ENCODE results near the gene PPP2R1A. TPM values are rescaled to one million over a fixed set of nuclear protein-coding genes. Genes with fewer than 3 reads are reported as not detected.

The PPP2R1A gene
- polyA plus RNA-seq (2011; rRNA removed) (146 and 269 TPM in 2 replicates), polyA minus RNA-seq (2011; rRNA and poly(A)+ RNA removed) (347 and 506 TPM in 2 replicates)

DNA sequence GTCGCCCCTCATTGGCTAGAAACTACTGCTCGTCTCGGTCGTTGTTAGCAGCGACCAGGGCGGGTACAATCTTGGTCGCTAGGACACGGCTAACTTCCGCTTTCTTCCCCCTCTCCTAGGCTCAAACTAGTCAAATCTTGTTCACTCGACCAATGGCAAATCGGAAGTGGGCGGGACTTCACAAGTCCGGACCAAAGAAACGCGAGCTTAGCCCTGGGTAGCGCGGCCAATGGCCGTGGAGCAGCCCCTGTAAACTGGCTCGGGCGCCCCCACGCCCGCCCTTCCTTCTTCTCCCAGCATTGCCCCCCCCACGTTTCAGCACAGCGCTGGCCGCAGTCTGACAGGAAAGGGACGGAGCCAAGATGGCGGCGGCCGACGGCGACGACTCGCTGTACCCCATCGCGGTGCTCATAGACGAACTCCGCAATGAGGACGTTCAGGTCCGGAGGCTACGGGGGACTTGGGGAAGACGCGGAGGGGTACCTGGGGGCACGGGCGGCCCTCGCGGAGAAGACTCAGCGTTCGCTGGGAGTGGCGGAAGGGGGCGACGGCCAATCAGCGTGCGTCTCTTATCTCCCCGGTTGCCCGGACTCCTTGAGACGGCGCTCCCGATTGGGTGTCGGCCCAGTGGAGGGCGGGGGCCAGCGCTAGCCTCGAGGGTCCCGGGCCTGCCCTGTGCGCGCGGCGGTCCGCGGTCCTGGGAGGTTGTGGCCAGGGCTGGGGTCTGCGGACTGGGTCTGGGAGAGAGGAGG lies at the start of gene PPP2R1A:
TSS of gene PPP2R1A (plus strand) at position 318 of the 752 bp plus-strand sequence. CDS start at position 363, 45 bp downstream.
- Histone ChIP-seq H3K27me3 (ENCODE audit: control insufficient read depth, insufficient read depth, low read length) (no peaks in the 10 kb centered on the region), H3K4me3 (ENCODE audit: low read depth, low read length) (peak within 1 kb of the TSS; percentile 90), H3K36me3 (ENCODE audit: control insufficient read depth, insufficient read depth, low read length) (peaks cover 4% of the 10 kb centered on the region)
- POLR2A ChIA-PET, result interaction anchor here (0.8 to 0.9 kb wide), 2 partner anchors 19 to 50 kb away, joined by 3 read pairs; partner anchors contain the start of gene ZNF836
- TF ChIP-seq, protein P1, sequence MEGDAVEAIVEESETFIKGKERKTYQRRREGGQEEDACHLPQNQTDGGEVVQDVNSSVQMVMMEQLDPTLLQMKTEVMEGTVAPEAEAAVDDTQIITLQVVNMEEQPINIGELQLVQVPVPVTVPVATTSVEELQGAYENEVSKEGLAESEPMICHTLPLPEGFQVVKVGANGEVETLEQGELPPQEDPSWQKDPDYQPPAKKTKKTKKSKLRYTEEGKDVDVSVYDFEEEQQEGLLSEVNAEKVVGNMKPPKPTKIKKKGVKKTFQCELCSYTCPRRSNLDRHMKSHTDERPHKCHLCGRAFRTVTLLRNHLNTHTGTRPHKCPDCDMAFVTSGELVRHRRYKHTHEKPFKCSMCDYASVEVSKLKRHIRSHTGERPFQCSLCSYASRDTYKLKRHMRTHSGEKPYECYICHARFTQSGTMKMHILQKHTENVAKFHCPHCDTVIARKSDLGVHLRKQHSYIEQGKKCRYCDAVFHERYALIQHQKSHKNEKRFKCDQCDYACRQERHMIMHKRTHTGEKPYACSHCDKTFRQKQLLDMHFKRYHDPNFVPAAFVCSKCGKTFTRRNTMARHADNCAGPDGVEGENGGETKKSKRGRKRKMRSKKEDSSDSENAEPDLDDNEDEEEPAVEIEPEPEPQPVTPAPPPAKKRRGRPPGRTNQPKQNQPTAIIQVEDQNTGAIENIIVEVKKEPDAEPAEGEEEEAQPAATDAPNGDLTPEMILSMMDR (IDR thresholded peaks at IDR 0.05; ENCODE audit: insufficient read depth, low read depth, low read length), result no peak
- DNase-seq (ENCODE audit: low read depth), result peak; percentile 100
- CTCF ChIA-PET, result interaction anchor here (0.7 to 1.6 kb wide), 4 partner anchors 11 to 51 kb away, joined by 3 to 6 read pairs (median 4); partner anchors contain the start of gene ZNF616

DNA sequence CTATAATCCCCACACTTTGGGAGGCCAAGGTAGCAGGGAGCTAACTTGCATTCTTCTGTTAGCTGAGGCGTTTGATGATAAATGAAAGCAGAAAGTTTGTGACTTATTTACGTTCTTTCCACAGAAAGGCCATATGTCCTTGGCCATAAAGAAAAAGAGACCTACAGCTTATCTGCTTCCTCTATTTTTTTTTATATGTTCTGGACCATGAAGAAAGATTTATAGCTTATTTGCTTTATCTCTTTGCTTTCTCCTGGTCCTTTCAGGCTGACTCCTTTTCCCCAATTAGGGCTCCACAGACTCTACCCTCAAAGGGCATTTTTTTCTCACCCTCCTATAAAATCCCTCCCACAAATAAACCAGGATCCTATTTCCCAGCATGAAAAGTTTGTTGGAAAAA lies 48.6 kb upstream of the PPP2R1A start:
- TF ChIP-seq, protein P1 (IDR thresholded peaks at IDR 0.05; ENCODE audit: insufficient read depth, low read depth, low read length), result no peak
- ChIA-PET POLR2A (no interaction called here), CTCF (no interaction called here)
- Histone ChIP-seq H3K27me3 (ENCODE audit: control insufficient read depth, insufficient read depth, low read length) (no peaks in the 10 kb centered on the region), H3K4me3 (ENCODE audit: low read depth, low read length) (no peak overlapping the region), H3K36me3 (ENCODE audit: control insufficient read depth, insufficient read depth, low read length) (no peaks in the 10 kb centered on the region)
- no peak for DNase-seq (ENCODE audit: low read depth)

DNA sequence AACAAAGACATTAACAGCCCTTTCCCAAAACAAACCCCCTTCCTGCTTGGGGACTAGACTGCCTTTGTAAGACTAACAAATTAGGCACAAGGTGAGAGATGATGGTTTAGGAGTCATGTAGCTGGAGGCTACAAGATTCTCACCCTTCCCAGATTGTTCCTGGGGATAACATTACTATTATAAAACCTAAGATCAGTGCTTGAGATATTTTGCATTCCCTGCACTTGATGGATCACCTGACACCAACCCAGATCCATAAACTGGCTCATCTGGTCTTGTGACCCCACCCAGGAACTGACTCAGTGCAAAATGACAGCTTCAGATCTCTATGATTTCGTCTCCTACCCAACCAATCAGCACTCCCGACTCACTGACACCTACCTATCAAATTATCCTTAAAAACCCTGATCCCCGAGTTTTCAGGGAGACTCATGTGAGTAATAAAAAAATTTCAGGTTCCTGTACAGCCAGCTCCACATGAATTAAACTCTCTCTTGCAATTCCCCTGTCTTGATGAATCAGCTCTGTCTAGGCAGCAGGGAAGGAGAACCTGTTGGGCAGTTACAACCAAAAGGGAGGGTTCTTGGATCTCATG lies 47.8 kb upstream of the PPP2R1A start:
- Histone ChIP-seq H3K4me3 (ENCODE audit: low read depth, low read length) (no peak overlapping the region), H3K36me3 (ENCODE audit: control insufficient read depth, insufficient read depth, low read length) (no peaks in the 10 kb centered on the region), H3K27me3 (ENCODE audit: control insufficient read depth, insufficient read depth, low read length) (no peaks in the 10 kb centered on the region)
- POLR2A ChIA-PET, result no interaction called here
- TF ChIP-seq, protein P1 (IDR thresholded peaks at IDR 0.05; ENCODE audit: insufficient read depth, low read depth, low read length), result no peak
- CTCF ChIA-PET, result no interaction called here
- DNase-seq (ENCODE audit: low read depth), result no peak

DNA sequence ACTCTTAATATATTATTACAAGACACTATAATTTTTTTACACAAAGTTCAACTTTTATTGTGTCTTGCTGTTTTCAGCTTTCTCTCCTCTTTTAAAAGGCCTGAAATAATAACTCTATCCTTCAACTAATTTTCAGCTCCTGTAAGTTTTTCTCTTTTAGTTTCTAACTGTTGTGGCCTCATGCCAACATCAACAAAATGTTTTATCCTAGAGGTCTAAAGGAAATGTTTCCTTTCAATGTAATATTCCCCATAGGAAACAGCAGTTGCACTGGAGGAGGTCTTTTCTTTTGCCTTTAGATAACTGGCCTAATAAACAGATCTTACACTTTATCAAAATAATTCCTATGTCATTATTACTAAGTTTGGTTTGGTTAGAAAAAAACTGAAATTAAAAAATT lies 41.6 kb upstream of the PPP2R1A start:
- TF ChIP-seq, protein P1 (IDR thresholded peaks at IDR 0.05; ENCODE audit: insufficient read depth, low read depth, low read length), result no peak
- CTCF ChIA-PET, result no interaction called here

DNA sequence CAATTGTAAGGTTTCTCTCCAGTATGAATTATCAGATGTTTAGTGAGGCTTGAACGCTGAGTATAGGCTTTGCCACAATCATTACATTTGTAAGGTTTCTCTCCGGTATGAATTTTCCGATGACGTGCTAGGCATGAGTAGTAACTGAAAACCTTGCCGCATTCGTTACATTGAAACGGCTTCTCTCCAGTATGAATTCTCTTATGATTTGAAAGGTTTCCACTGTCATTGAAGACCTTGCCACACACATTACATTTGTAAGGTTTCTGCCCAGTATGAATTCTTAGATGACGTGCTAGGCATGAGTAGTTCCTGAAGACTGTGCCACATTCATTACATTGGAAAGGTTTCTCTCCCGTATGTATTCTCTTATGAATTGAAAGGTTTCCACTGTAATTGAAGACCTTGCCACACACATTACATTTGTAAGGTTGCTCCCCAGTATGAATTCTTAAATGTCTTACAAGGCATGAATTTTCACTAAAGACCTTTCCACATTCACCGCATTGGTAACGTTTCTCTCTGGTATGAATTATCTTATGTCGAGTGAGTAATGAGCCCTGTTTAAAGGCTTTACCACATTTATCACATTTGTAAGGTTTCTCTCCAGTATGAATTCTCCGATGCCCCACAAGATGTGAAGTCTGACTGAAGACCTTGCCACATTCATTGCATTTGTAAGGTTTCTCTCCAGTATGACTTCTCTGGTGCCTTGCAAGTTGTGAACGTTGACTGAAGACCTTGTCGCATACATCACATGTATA lies 34.1 kb upstream of the PPP2R1A start:
- CTCF ChIA-PET, result no interaction called here
- no peaks in the 10 kb centered on the region for H3K27me3 ChIP-seq (ENCODE audit: control insufficient read depth, insufficient read depth, low read length)

More for the DNA sequence above, 41.6 kb upstream of the PPP2R1A start:
- Histone ChIP-seq H3K27me3 (ENCODE audit: control insufficient read depth, insufficient read depth, low read length) (no peaks in the 10 kb centered on the region), H3K4me3 (ENCODE audit: low read depth, low read length) (no peak overlapping the region), H3K36me3 (ENCODE audit: control insufficient read depth, insufficient read depth, low read length) (no peaks in the 10 kb centered on the region)
- DNase-seq (ENCODE audit: low read depth), result no peak
- POLR2A ChIA-PET, result no interaction called here

More for the DNA sequence above, 34.1 kb upstream of the PPP2R1A start:
- Histone ChIP-seq H3K4me3 (ENCODE audit: low read depth, low read length) (no peak overlapping the region), H3K36me3 (ENCODE audit: control insufficient read depth, insufficient read depth, low read length) (peaks cover 5% of the 10 kb centered on the region)
- POLR2A ChIA-PET, result no interaction called here
- no peak for DNase-seq (ENCODE audit: low read depth)
- TF ChIP-seq, protein P1 (IDR thresholded peaks at IDR 0.05; ENCODE audit: insufficient read depth, low read depth, low read length), result no peak

All from BJ (cell line).